ENCODE measurements around the gene PFKFB3. TPM values are rescaled to one million over a fixed set of nuclear protein-coding genes. Genes with fewer than 3 reads are reported as not detected.

The PFKFB3 gene
- total and polyA plus RNA-seq, 2 of the 4 experiments (the other 2 are of a cell fraction), result 34.1 to 45.5 TPM

- no peak for TF ChIP-seq RAD21 (IDR thresholded peaks at IDR 0.05; ENCODE audit: low read length)
- TF ChIP-seq RCOR1 (IDR thresholded peaks at IDR 0.05; ENCODE audit: insufficient replicate concordance, low read length), result no peak
- no peak for TF ChIP-seq NFE2L2 (IDR thresholded peaks at IDR 0.05; ENCODE audit: low read depth, low read length)
- no peak for TF ChIP-seq BHLHE40 (IDR thresholded peaks at IDR 0.05; ENCODE audit: low read depth, low read length)
- TF ChIP-seq MAZ (IDR thresholded peaks at IDR 0.05; ENCODE audit: borderline replicate concordance, low read depth, low read length), result no peak
- no peak for TF ChIP-seq RFX5 (IDR thresholded peaks at IDR 0.05; ENCODE audit: low read depth, low read length)
- no peak for TF ChIP-seq USF2 (IDR thresholded peaks at IDR 0.05; ENCODE audit: low read depth, low read length)
- no peak for TF ChIP-seq CHD1 (IDR thresholded peaks at IDR 0.05; ENCODE audit: low read depth, low read length)
- TF ChIP-seq CTCF (conservative IDR thresholded peaks at IDR 0.05; ENCODE audit: low read depth, low read length), result no peak
- no peak for TF ChIP-seq SMC3 (IDR thresholded peaks at IDR 0.05; ENCODE audit: low read depth, low read length)
- TF ChIP-seq MXI1 (IDR thresholded peaks at IDR 0.05; ENCODE audit: borderline replicate concordance, low read depth, low read length), result no peak
- TF ChIP-seq MAFK (IDR thresholded peaks at IDR 0.05; ENCODE audit: low read depth, low read length), result no peak
- TF ChIP-seq FOS (IDR thresholded peaks at IDR 0.05; ENCODE audit: low read depth, low read length), result no peak
- 83% methylated on average over 3 of the region's 15 CpGs; no CpG with 5 or more reads in 1 of the 2 experiments for WGBS, 2 experiments (ENCODE audit: extremely low coverage in 2 of 2, insufficient read length in 1 of 2)
- Histone ChIP-seq H3K27me3 (ENCODE audit: control insufficient read depth, insufficient read depth, low read length) (no peaks in the 10 kb centered on the region), H2BK15ac (ENCODE audit: low read depth, low read length) (no peak overlapping the region), H3K4ac (ENCODE audit: low read depth, low read length) (no peak overlapping the region), H2BK20ac (ENCODE audit: low read depth, low read length) (no peak overlapping the region), H3K18ac (ENCODE audit: low read depth, low read length) (no peak overlapping the region), H4K5ac (ENCODE audit: low read depth, low read length) (no peak overlapping the region), H4K20me1 (ENCODE audit: insufficient read depth, low read length) (peaks cover 33% of the 10 kb centered on the region), H3K56ac (ENCODE audit: extremely low read depth, insufficient read depth, low read length) (no peak overlapping the region), H3K9ac (ENCODE audit: low read depth, low read length) (no peak overlapping the region), H4K91ac (ENCODE audit: insufficient read depth, low read depth, low read length) (no peak overlapping the region), H3K4me2 (ENCODE audit: low read depth, low read length) (no peak overlapping the region), H3K14ac (replicated peaks; ENCODE audit: low read depth, low read length) (no peak overlapping the region), H3K79me1 (ENCODE audit: low read depth in 1 of 2, low read length in 2 of 2) (peaks cover 15 to 61% of the 10 kb centered on the region in 2 experiments; a peak in 3 of 4 replicates), H2BK120ac (ENCODE audit: low read depth, low read length) (no peak overlapping the region), H3K36me3 (ENCODE audit: control insufficient read depth, insufficient read depth, low read length) (peaks cover 84% of the 10 kb centered on the region), H2AFZ (replicated peaks; ENCODE audit: low read length, poor library complexity) (no peak overlapping the region), H2AK5ac (ENCODE audit: low read depth, low read length) (no peak overlapping the region), H3K9me3 (ENCODE audit: control insufficient read depth, insufficient read depth, low read length) (no peaks in the 10 kb centered on the region), H4K8ac (ENCODE audit: low read depth in 2 of 2, low read length in 2 of 2) (no peak overlapping the region), H3K4me3 (ENCODE audit: insufficient read depth, low read depth, low read length) (no peak overlapping the region), H3K23ac (ENCODE audit: low read depth, low read length) (no peak overlapping the region), H2BK5ac (ENCODE audit: low read depth, low read length, poor library complexity, severe bottlenecking) (no peak overlapping the region), H3K9me1 (ENCODE audit: insufficient read depth, low read length) (peaks cover 5% of the 10 kb centered on the region; the same call in 1 of the 2 replicates), H3K4me1 (ENCODE audit: control insufficient read depth, insufficient read depth, low read length) (no peaks in the 10 kb centered on the region), H3K27ac (ENCODE audit: insufficient read depth, low read length) (no peak overlapping the region), H2AK9ac (replicated peaks; ENCODE audit: low read depth, low read length, poor library complexity) (no peak overlapping the region)
- no TSS peak for BruUV-seq (replicated peaks)
- in situ Hi-C loops (cut with MboI; ENCODE audit: low sequenced_read_pairs), result loop anchor here (25.0 kb wide), 1 partner anchor 505 kb away; no protein-coding TSS in a partner anchor
- intact Hi-C loops (cut with micrococcal nuclease), result no loop called here
- no peak for ATAC-seq (ENCODE audit: low read depth)
- DNase-seq, result no peak
- ChIA-PET CTCF (no interaction called here), POLR2A (ENCODE audit: unreplicated experiment) (no interaction called here)
- dilution Hi-C loops (cut with HindIII; ENCODE audit: low sequenced_read_pairs, unreplicated experiment), result no loop called here
These were observed 29.6 kb downstream of the PFKFB3 start for GRCh38 chr10:6232225-6232807.
